HG02885 (cell line): ENCODE results near the gene BMPR1A.
"Not testable (repeated sequence)": the region's sequence is repeated elsewhere in the genome, so short reads cannot be mapped to it uniquely, and the experiment has no call there.

Source experiments
- ATAC-seq: cut with Tn5 transposase; IDR thresholded peaks from one replicate; pipeline ENCODE4 v1.9.1; 2021; ENCODE audit warnings: mild to moderate bottlenecking; ENCODE audit not compliant: unreplicated experiment, poor library complexity

The BMPR1A gene

GRCh38 chr10:86830043-86830591, 73.7 kb downstream of the BMPR1A start:
- no peak for ATAC-seq

GRCh38 chr10:86833969-86834368, 77.5 kb downstream of the BMPR1A start:
- no peak for ATAC-seq

- ATAC-seq, result no peak
Observed at GRCh38 chr10:86836044-86836443, 79.6 kb downstream of the BMPR1A start.

- ATAC-seq, result no peak
Observed at GRCh38 chr10:86837663-86838062, 81.2 kb downstream of the BMPR1A start.

GRCh38 chr10:86840498-86840897, 84.1 kb downstream of the BMPR1A start:
- ATAC-seq, result no peak

- no peak for ATAC-seq
Observed at GRCh38 chr10:86846088-86846487, 89.7 kb downstream of the BMPR1A start.

- no peak for ATAC-seq
Observed at GRCh38 chr10:86848747-86849146, 92.3 kb downstream of the BMPR1A start.

GRCh38 chr10:86849181-86849894, 92.9 kb downstream of the BMPR1A start:
- peak; percentile 93 for ATAC-seq

GRCh38 chr10:86850481-86850880, 94.1 kb downstream of the BMPR1A start:
- ATAC-seq, result no peak

- ATAC-seq, result no peak
Observed at GRCh38 chr10:86851328-86852207, 95.1 kb downstream of the BMPR1A start.

- ATAC-seq, result not testable (repeated sequence)
Observed at GRCh38 chr10:86853582-86853981, 97.2 kb downstream of the BMPR1A start.

GRCh38 chr10:86855513-86855912, 99.1 kb downstream of the BMPR1A start:
- no peak for ATAC-seq

GRCh38 chr10:86856156-86856555, 99.7 kb downstream of the BMPR1A start:
- no peak for ATAC-seq

GRCh38 chr10:86857128-86857721, 100.8 kb downstream of the BMPR1A start:
- ATAC-seq, result no peak

GRCh38 chr10:86858011-86858410, 101.6 kb downstream of the BMPR1A start:
- ATAC-seq, result no peak

GRCh38 chr10:86861351-86861750, 104.9 kb downstream of the BMPR1A start:
- no peak for ATAC-seq

GRCh38 chr10:86862373-86862772, 106.0 kb downstream of the BMPR1A start:
- ATAC-seq, result no peak

GRCh38 chr10:86862786-86863483, 106.5 kb downstream of the BMPR1A start:
- no peak for ATAC-seq

- ATAC-seq, result no peak
Observed at GRCh38 chr10:86863484-86863842, 107.0 kb downstream of the BMPR1A start.
